ENCODE measurements around the gene LCN2.

- TF ChIP-seq FOXA1 (IDR thresholded peaks at IDR 0.05) (no peak), BHLHE40 (IDR thresholded peaks at IDR 0.05; ENCODE audit: borderline replicate concordance) (no peak), HDGF (IDR thresholded peaks at IDR 0.05; ENCODE audit: borderline replicate concordance) (no peak), SUZ12 (IDR thresholded peaks at IDR 0.05) (no peak), FOXM1 (IDR thresholded peaks at IDR 0.05; ENCODE audit: borderline replicate concordance) (no peak), ARNT (IDR thresholded peaks at IDR 0.05) (no peak), SP1 (IDR thresholded peaks at IDR 0.05) (no peak), NFRKB (IDR thresholded peaks at IDR 0.05) (no peak), FOXK2 (IDR thresholded peaks at IDR 0.05) (no peak)
Observed at GRCh38 chr9:128193469-128194096, 44.3 kb downstream of the LCN2 start.

Measured in HEK293T (cell line).